Activated CD8-positive, alpha-beta memory T cell treated with anti-CD3 and anti-CD28 coated beads for 36 hours (primary cell): Measurements from ENCODE around the gene POU2AF3. TPM values are rescaled to one million over a fixed set of nuclear protein-coding genes. Genes with fewer than 3 reads are reported as not detected.
"Not testable (repeated sequence)": the region's sequence is repeated elsewhere in the genome, so short reads cannot be mapped to it uniquely, and the experiment has no call there.

Source experiments
- CTCF ChIA-PET: fragments of 350-600 bp; sonication (Branson Sonifier 250); formaldehyde crosslinking; loops from one replicate; lab custom pipeline; 2021; ENCODE audit warnings: antibody characterized with exemption; lab: Charles Lee
- POLR2A ChIA-PET: fragments of 350-600 bp; sonication (Branson Sonifier 250); formaldehyde crosslinking; loops from one replicate; lab custom pipeline; 2021; ENCODE audit warnings: antibody characterized with exemption; lab: Charles Lee
- total RNA-seq, 2 experiments: library from RNA; stranded (reverse); gene quantifications; one replicate each; pipeline ENCODE4 v1.2.3, GENCODE V29; 2021

Gene POU2AF3
- not detected for total RNA-seq

- ChIA-PET POLR2A (no interaction called here), CTCF (interaction anchor here (1.0 kb wide), 1 partner anchor 131 kb away, joined by 3 read pairs; no protein-coding TSS in a partner anchor)
Observed at GRCh38 chr11:111298413-111299100, at the start of gene POU2AF3. Gene POU2AF3, plus strand, starts transcription at chr11:111298546. Its CDS starts 36 bp downstream, at chr11:111298582.

GRCh38 chr11:111250936-111251335 lies 47.4 kb upstream of the POU2AF3 start:
- ChIA-PET POLR2A (no interaction called here), CTCF (no interaction called here)

- ChIA-PET CTCF (no interaction called here), POLR2A (no interaction called here)
Observed at GRCh38 chr11:111253131-111253530, 45.2 kb upstream of the POU2AF3 start.

- ChIA-PET POLR2A (no interaction called here), CTCF (no interaction called here)
Observed at GRCh38 chr11:111253630-111254029, 44.7 kb upstream of the POU2AF3 start.

GRCh38 chr11:111258046-111258445 lies 40.3 kb upstream of the POU2AF3 start:
- CTCF ChIA-PET, result no interaction called here
- POLR2A ChIA-PET, result no interaction called here

- POLR2A ChIA-PET, result no interaction called here
- CTCF ChIA-PET, result no interaction called here
Observed at GRCh38 chr11:111259896-111260295, 38.5 kb upstream of the POU2AF3 start.

- POLR2A ChIA-PET, result no interaction called here
- CTCF ChIA-PET, result no interaction called here
Observed at GRCh38 chr11:111260811-111261210, 37.5 kb upstream of the POU2AF3 start.

GRCh38 chr11:111264646-111265045 lies 33.7 kb upstream of the POU2AF3 start:
- POLR2A ChIA-PET, result no interaction called here

GRCh38 chr11:111265421-111265820 lies 32.9 kb upstream of the POU2AF3 start:
- ChIA-PET CTCF (interaction anchor here (1.0 to 1.1 kb wide), 2 partner anchors 14 to 18 kb away, joined by 3 to 4 read pairs; no protein-coding TSS in a partner anchor), POLR2A (no interaction called here)

More at GRCh38 chr11:111264646-111265045, 33.7 kb upstream of the POU2AF3 start:
- CTCF ChIA-PET, result no interaction called here

GRCh38 chr11:111268303-111268702 lies 30.0 kb upstream of the POU2AF3 start:
- POLR2A ChIA-PET, CTCF ChIA-PET: not testable (repeated sequence)

GRCh38 chr11:111269146-111269868 lies 29.0 kb upstream of the POU2AF3 start:
- POLR2A ChIA-PET, result no interaction called here
- CTCF ChIA-PET, result no interaction called here

- POLR2A ChIA-PET, result no interaction called here
- CTCF ChIA-PET, result interaction anchor here (1.7 kb wide), 1 partner anchor 10 kb away, joined by 5 read pairs; no protein-coding TSS in a partner anchor
Observed at GRCh38 chr11:111272420-111272819, 25.9 kb upstream of the POU2AF3 start.

GRCh38 chr11:111282562-111283075 lies 15.7 kb upstream of the POU2AF3 start:
- CTCF ChIA-PET, result interaction anchor here (0.8 to 4.2 kb wide), 10 partner anchors 9 to 164 kb away, joined by 3 to 30 read pairs (median 4); no protein-coding TSS in a partner anchor
- POLR2A ChIA-PET, result no interaction called here

- CTCF ChIA-PET, result interaction anchor here (1.2 to 4.2 kb wide), 6 partner anchors 12 to 163 kb away, joined by 3 to 30 read pairs (median 4); no protein-coding TSS in a partner anchor
- POLR2A ChIA-PET, result no interaction called here
Observed at GRCh38 chr11:111283945-111284481, 14.3 kb upstream of the POU2AF3 start.

- POLR2A ChIA-PET, result no interaction called here
- CTCF ChIA-PET, result interaction anchor here (1.2 to 3.2 kb wide), 3 partner anchors 10 to 161 kb away, joined by 3 to 20 read pairs (median 4); no protein-coding TSS in a partner anchor
Observed at GRCh38 chr11:111285189-111286091, 12.9 kb upstream of the POU2AF3 start.

- CTCF ChIA-PET, result interaction anchor here (1.2 to 1.5 kb wide), 2 partner anchors 9 to 155 kb away, joined by 3 to 4 read pairs; no protein-coding TSS in a partner anchor
- POLR2A ChIA-PET, result no interaction called here
Observed at GRCh38 chr11:111291764-111292163, 6.6 kb upstream of the POU2AF3 start.

GRCh38 chr11:111292408-111292807 lies 5.9 kb upstream of the POU2AF3 start:
- POLR2A ChIA-PET, result not testable (repeated sequence)
- CTCF ChIA-PET, result interaction anchor here (1.5 kb wide), 1 partner anchor 154 kb away, joined by 4 read pairs; no protein-coding TSS in a partner anchor

- ChIA-PET POLR2A (no interaction called here), CTCF (interaction anchor here (0.7 to 1.0 kb wide), 2 partner anchors 12 to 1306 kb away, joined by 3 to 6 read pairs; no protein-coding TSS in a partner anchor)
Observed at GRCh38 chr11:111296196-111296595, 2.1 kb upstream of the POU2AF3 start.
